H9 (cell line): Measurements from ENCODE around the gene CDR2. TPM values are rescaled to one million over a fixed set of nuclear protein-coding genes. Genes with fewer than 3 reads are reported as not detected.

Source experiments
- DNase-seq: peaks from one replicate; pipeline ENCODE4 v3.0.0-alpha.2; 2017
- H2AFZ ChIP-seq: one replicate; pipeline ENCODE4 v1.6.1; 2013; ENCODE audit warnings: mild to moderate bottlenecking, low read length, control low read depth, moderate library complexity
- H2AK5ac ChIP-seq: 2 replicates; pipeline ENCODE4 v1.6.1; 2013; ENCODE audit warnings: low read length, control low read depth, mixed read lengths; ENCODE audit not compliant: insufficient read length
- H2BK120ac ChIP-seq: one replicate; pipeline ENCODE4 v1.6.1; 2013; ENCODE audit warnings: low read depth, mild to moderate bottlenecking, low read length, control low read depth, inconsistent platforms; ENCODE audit not compliant: poor library complexity, severe bottlenecking
- H2BK12ac ChIP-seq: 2 replicates; pipeline ENCODE4 v1.6.1; 2013; ENCODE audit warnings: low read length, control low read depth, mixed read lengths, low read depth; ENCODE audit not compliant: insufficient read length
- H2BK15ac ChIP-seq: 2 replicates; pipeline ENCODE4 v1.6.1; 2013; ENCODE audit warnings: low read depth, low read length, control low read depth
- H2BK20ac ChIP-seq: one replicate; pipeline ENCODE4 v1.6.1; 2013; ENCODE audit warnings: low read depth, mild to moderate bottlenecking, low read length, control low read depth, inconsistent platforms; ENCODE audit not compliant: poor library complexity, severe bottlenecking
- H2BK5ac ChIP-seq: 2 replicates; pipeline ENCODE4 v1.6.1; 2013; ENCODE audit warnings: low read length, control low read depth, mixed read lengths; ENCODE audit not compliant: insufficient read length
- H3K14ac ChIP-seq: 2 replicates; pipeline ENCODE4 v1.6.1; 2013; ENCODE audit warnings: low read length, control low read depth; ENCODE audit not compliant: insufficient read depth
- H3K18ac ChIP-seq: 2 replicates; pipeline ENCODE4 v1.6.1; 2013; ENCODE audit warnings: low read depth, mild to moderate bottlenecking, mixed read lengths, low read length, control low read depth; ENCODE audit not compliant: insufficient read length
- H3K23ac ChIP-seq: 2 replicates; pipeline ENCODE4 v1.6.1; 2013; ENCODE audit warnings: low read length, control low read depth, mixed read lengths, low read depth; ENCODE audit not compliant: insufficient read length
- H3K23me2 ChIP-seq: 2 replicates; pipeline ENCODE4 v1.6.1; 2013; ENCODE audit warnings: low read depth, mild to moderate bottlenecking, mixed read lengths, low read length, control low read depth; ENCODE audit not compliant: insufficient read length, poor library complexity, severe bottlenecking
- H3K27ac ChIP-seq: 2 replicates; pipeline ENCODE4 v1.5.1; 2013; ENCODE audit warnings: low read length, control low read depth, mixed read lengths, low read depth; ENCODE audit not compliant: insufficient read length
- H3K27me3 ChIP-seq: 2 replicates; pipeline ENCODE4 v1.6.1; 2013; ENCODE audit warnings: low read length, control low read depth, inconsistent platforms; ENCODE audit not compliant: insufficient read depth
- H3K4ac ChIP-seq: 2 replicates; pipeline ENCODE4 v1.6.1; 2013; ENCODE audit warnings: low read depth, mild to moderate bottlenecking, control low read depth, inconsistent platforms, low read length, moderate library complexity
- H3K4me1 ChIP-seq: 2 replicates; pipeline ENCODE4 v1.6.1; 2013; ENCODE audit warnings: low read length, control low read depth, inconsistent platforms; ENCODE audit not compliant: insufficient read depth
- H3K4me2 ChIP-seq: 2 replicates; pipeline ENCODE4 v1.6.1; 2013; ENCODE audit warnings: low read length, control low read depth, mixed read lengths; ENCODE audit not compliant: insufficient read length, insufficient read depth
- H3K56ac ChIP-seq: 2 replicates; pipeline ENCODE4 v1.6.1; 2013; ENCODE audit warnings: low read depth, mild to moderate bottlenecking, mixed read lengths, low read length, control low read depth; ENCODE audit not compliant: insufficient read length
- H3K79me1 ChIP-seq: 2 replicates; pipeline ENCODE4 v1.6.1; 2013; ENCODE audit warnings: low read depth, mild to moderate bottlenecking, moderate library complexity, low read length, control low read depth, inconsistent platforms; ENCODE audit not compliant: insufficient read depth, poor library complexity, severe bottlenecking
- H3K79me2 ChIP-seq: 2 replicates; pipeline ENCODE4 v1.6.1; 2013; ENCODE audit warnings: low read length, control low read depth, inconsistent platforms; ENCODE audit not compliant: insufficient read depth
- H3K9ac ChIP-seq: 2 replicates; pipeline ENCODE4 v1.6.1; 2013; ENCODE audit warnings: low read length, control low read depth, mixed read lengths; ENCODE audit not compliant: insufficient read length; ENCODE audit errors: extremely low read depth
- H3K9me3 ChIP-seq: one replicate; pipeline ENCODE4 v1.6.1; 2013; ENCODE audit warnings: low read depth, low read length, inconsistent platforms; ENCODE audit not compliant: control insufficient read depth
- H3T11ph ChIP-seq: one replicate; pipeline ENCODE4 v1.6.1; 2013; ENCODE audit warnings: mild to moderate bottlenecking, low read length, control low read depth, inconsistent platforms
- H4K20me1 ChIP-seq: one replicate; pipeline ENCODE4 v1.6.1; 2013; ENCODE audit not compliant: control insufficient read depth, insufficient read length, insufficient read depth
- H4K5ac ChIP-seq: 2 replicates; pipeline ENCODE4 v1.6.1; 2013; ENCODE audit warnings: low read depth, mild to moderate bottlenecking, mixed read lengths, low read length, control low read depth; ENCODE audit not compliant: insufficient read length
- H4K8ac ChIP-seq: replicated peaks from 2 replicates; pipeline ENCODE4 v1.6.1; 2013; ENCODE audit warnings: low read length, control low read depth, mixed read lengths, low read depth; ENCODE audit not compliant: insufficient read length
- H4K91ac ChIP-seq: 2 replicates; pipeline ENCODE4 v1.6.1; 2013; ENCODE audit warnings: low read depth, mild to moderate bottlenecking, moderate library complexity, mixed read lengths, low read length, control low read depth; ENCODE audit not compliant: insufficient read length
- H3K27ac Mint-ChIP-seq, 3 experiments: 2 replicates in 2 of 3; 3 replicates in 1 of 3; pipeline ENCODE4 v1.8.0; 2020 to 2021; ENCODE audit warnings: mixed read lengths in 3 of 3, mild to moderate bottlenecking in 1 of 3, moderate library complexity in 1 of 3
- H3K27me3 Mint-ChIP-seq: 2 replicates; pipeline ENCODE4 v1.8.0; 2021; ENCODE audit warnings: low read depth, mild to moderate bottlenecking, moderate library complexity, mixed read lengths
- H3K36me3 Mint-ChIP-seq, 3 experiments: 2 replicates in 2 of 3; 3 replicates in 1 of 3; pipeline ENCODE4 v1.8.0; 2020 to 2021; ENCODE audit warnings: low read depth in 3 of 3, mixed read lengths in 3 of 3; ENCODE audit not compliant: insufficient read depth in 1 of 3
- H3K4me1 Mint-ChIP-seq, 2 experiments: 2 replicates each; pipeline ENCODE4 v1.8.0; 2020; ENCODE audit warnings: mixed read lengths in 2 of 2
- H3K4me3 Mint-ChIP-seq, 2 experiments: 2 replicates in 1 of 2; 3 replicates in 1 of 2; pipeline ENCODE4 v1.8.0; 2020 to 2021; ENCODE audit warnings: mild to moderate bottlenecking in 2 of 2, mixed read lengths in 2 of 2, moderate library complexity in 1 of 2
- H3K9me3 Mint-ChIP-seq, 2 experiments: 2 replicates in 1 of 2; 3 replicates in 1 of 2; pipeline ENCODE4 v1.8.0; 2020; ENCODE audit warnings: mild to moderate bottlenecking in 2 of 2, mixed read lengths in 2 of 2, moderate library complexity in 1 of 2
- WGBS: extraction: QIAGEN DNeasy Blood & Tissue Kit; methylation state at CpG from one replicate; pipeline ENCODE4 v1.1.7; 2013; ENCODE audit warnings: missing lambda C conversion rate, low lambda C conversion rate, mixed read lengths; ENCODE audit not compliant: insufficient read length; ENCODE audit errors: extremely low coverage; 5-methylcytosine and 5-hydroxymethylcytosine counted together
- total RNA-seq: library from RNA; stranded (reverse); gene quantifications from 2 replicates; pipeline ENCODE4 v1.2.1, GENCODE V29; 2021
- TF ChIP-seq, protein P1 (sequence below): fragments of 200-600 bp; sonication (generic); conservative IDR thresholded peaks from 3 replicates; pipeline ENCODE4 v1.8.0; 2021; ENCODE audit warnings: antibody characterized with exemption, mild to moderate bottlenecking

The CDR2 gene
- total RNA-seq, 1 experiment from 2014 or later, result 33.4 TPM

DNA sequence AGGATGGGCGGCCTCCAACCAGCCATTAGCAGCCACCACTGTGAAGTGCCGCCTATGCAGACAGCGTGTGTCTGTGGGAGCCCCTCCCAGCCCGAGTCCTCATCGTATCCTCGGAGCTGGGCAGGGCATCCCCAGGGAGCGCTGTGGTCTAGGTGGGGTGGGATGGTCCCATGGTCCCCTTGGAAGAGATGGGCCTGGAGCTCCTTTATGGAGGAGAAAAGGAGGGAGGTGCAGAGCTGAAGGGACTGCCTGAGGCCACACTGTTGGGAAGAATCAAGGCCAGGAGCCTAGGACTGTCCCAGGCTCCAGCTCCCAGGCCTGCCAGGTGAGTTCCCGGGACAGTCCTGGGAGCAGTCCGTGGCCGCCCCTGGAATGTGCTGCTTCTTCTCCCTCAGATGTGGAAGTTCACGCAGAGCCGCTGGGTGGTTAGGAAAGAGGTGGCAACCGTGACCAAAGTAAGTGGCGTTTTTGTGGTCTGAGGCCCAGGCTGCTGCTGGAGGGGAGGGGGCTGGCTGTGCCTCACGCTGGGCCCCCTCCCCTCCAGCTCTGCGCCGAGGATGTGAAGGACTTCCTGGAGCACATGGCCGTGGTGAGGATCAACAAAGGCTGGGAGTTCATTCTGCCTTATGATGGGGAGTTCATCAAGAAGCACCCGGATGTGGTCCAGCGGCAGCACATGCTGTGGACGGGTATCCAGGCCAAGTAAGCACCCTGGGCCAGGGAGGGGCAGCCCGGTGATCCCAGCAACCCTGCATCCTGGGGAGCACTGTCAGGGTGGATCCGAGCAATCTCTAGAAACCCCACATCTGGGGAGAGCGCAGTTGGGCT, 50.2 kb downstream of the CDR2 start:
- H3K27me3 Mint-ChIP-seq, result no peaks in the 10 kb centered on the region
- no peaks in the 10 kb centered on the region for H3K4me1 ChIP-seq
- H3K9ac ChIP-seq, result no peak overlapping the region
- H3K27ac Mint-ChIP-seq, result no peak overlapping the region; a peak in 1 of 7 replicates
- H2AK5ac ChIP-seq, result no peak overlapping the region
- TF ChIP-seq, protein P1, sequence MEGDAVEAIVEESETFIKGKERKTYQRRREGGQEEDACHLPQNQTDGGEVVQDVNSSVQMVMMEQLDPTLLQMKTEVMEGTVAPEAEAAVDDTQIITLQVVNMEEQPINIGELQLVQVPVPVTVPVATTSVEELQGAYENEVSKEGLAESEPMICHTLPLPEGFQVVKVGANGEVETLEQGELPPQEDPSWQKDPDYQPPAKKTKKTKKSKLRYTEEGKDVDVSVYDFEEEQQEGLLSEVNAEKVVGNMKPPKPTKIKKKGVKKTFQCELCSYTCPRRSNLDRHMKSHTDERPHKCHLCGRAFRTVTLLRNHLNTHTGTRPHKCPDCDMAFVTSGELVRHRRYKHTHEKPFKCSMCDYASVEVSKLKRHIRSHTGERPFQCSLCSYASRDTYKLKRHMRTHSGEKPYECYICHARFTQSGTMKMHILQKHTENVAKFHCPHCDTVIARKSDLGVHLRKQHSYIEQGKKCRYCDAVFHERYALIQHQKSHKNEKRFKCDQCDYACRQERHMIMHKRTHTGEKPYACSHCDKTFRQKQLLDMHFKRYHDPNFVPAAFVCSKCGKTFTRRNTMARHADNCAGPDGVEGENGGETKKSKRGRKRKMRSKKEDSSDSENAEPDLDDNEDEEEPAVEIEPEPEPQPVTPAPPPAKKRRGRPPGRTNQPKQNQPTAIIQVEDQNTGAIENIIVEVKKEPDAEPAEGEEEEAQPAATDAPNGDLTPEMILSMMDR, result no peak
- H3K79me2 ChIP-seq, result no peaks in the 10 kb centered on the region
- H3K27ac ChIP-seq, result no peak overlapping the region
- no peak overlapping the region for H2AFZ ChIP-seq
- H2BK120ac ChIP-seq, result no peak overlapping the region
- no peak overlapping the region for H4K8ac ChIP-seq
- no peaks in the 10 kb centered on the region for H3K9me3 Mint-ChIP-seq
- no peak overlapping the region for H2BK15ac ChIP-seq
- H3K4me3 Mint-ChIP-seq, result peak overlapping the region in 1 of 2 experiments; percentile 44; a peak in 1 of 5 replicates
- no peaks in the 10 kb centered on the region for H3K27me3 ChIP-seq
- H3K14ac ChIP-seq, result no peak overlapping the region
- H4K91ac ChIP-seq, result no peak overlapping the region
- WGBS, result no CpG with 5 or more reads among the region's 24 CpGs
- peaks cover 33 to 87% (median 68%) of the 10 kb centered on the region in 3 experiments for H3K36me3 Mint-ChIP-seq
- no peak overlapping the region for H2BK20ac ChIP-seq
- no peak overlapping the region for H2BK5ac ChIP-seq
- DNase-seq, result no peak
- H3K23ac ChIP-seq, result no peak overlapping the region
- no peaks in the 10 kb centered on the region for H4K20me1 ChIP-seq
- no peak overlapping the region for H3K56ac ChIP-seq
- H3T11ph ChIP-seq, result no peak overlapping the region
- no peak overlapping the region for H3K18ac ChIP-seq
- no peak overlapping the region for H3K4ac ChIP-seq
- no peak overlapping the region for H2BK12ac ChIP-seq
- no peak overlapping the region for H4K5ac ChIP-seq
- no peaks in the 10 kb centered on the region; a peak in 1 of 4 replicates for H3K4me1 Mint-ChIP-seq
- no peaks in the 10 kb centered on the region for H3K23me2 ChIP-seq
- H3K4me2 ChIP-seq, result no peak overlapping the region
- peaks cover 2% of the 10 kb centered on the region for H3K79me1 ChIP-seq
- no peaks in the 10 kb centered on the region for H3K9me3 ChIP-seq
